Kidney capillary endothelial cell (primary cell): ENCODE measurements around the gene RADIL.

Experiments used
- DNase-seq: peaks from one replicate; pipeline ENCODE4 v3.0.0-alpha.2; 2018; ENCODE audit warnings: low spot score

Gene RADIL

GRCh38 chr7:4851459-4852422 lies 31.8 kb downstream of the RADIL start:
- peak; percentile 29 for DNase-seq

- DNase-seq = no peak
Measured at GRCh38 chr7:4850262-4850795, 33.2 kb downstream of the RADIL start.

DNA sequence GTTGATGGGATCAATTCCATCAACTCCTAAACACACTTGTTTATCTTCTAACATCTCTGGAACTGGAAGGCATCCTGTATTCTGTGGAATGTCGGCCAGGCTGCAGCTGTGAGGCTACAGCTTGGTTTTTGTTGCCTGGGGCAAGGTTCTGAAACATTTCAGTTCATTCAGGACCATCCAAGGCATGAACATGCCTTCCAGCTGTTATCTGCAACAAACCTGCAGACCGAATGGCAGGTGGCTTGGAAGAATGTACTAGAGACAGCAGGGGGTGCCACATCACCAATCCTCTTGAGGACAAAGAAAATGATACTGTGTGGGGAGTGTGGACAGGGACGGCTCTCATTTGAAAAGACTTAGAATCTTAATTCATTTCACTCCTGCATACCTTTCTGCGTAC lies 34.1 kb downstream of the RADIL start:
- DNase-seq = no peak

DNA sequence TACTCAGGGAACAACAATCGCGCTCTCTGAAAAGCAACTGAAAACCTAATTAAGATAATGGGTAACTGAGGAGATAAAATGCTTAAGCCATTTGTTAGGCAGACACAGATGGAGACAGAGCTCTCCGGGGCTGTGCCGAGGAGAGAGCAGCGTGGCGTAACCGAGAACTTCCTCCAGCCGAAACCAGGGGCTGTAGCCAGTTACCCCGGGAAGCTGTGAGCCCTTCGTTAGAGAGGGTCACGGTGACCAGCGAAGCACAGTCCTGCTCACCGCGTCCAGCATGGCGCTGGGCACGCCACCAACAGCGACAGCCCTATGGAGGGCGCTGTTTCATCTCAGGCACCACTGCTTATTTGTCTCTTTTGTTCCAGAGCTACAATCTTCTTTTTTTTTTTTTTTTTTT lies 37.8 kb downstream of the RADIL start:
- DNase-seq = no peak

- no peak for DNase-seq
Measured at GRCh38 chr7:4842319-4843064, 41.0 kb downstream of the RADIL start.

GRCh38 chr7:4841836-4842235 lies 41.7 kb downstream of the RADIL start:
- DNase-seq = no peak

DNA sequence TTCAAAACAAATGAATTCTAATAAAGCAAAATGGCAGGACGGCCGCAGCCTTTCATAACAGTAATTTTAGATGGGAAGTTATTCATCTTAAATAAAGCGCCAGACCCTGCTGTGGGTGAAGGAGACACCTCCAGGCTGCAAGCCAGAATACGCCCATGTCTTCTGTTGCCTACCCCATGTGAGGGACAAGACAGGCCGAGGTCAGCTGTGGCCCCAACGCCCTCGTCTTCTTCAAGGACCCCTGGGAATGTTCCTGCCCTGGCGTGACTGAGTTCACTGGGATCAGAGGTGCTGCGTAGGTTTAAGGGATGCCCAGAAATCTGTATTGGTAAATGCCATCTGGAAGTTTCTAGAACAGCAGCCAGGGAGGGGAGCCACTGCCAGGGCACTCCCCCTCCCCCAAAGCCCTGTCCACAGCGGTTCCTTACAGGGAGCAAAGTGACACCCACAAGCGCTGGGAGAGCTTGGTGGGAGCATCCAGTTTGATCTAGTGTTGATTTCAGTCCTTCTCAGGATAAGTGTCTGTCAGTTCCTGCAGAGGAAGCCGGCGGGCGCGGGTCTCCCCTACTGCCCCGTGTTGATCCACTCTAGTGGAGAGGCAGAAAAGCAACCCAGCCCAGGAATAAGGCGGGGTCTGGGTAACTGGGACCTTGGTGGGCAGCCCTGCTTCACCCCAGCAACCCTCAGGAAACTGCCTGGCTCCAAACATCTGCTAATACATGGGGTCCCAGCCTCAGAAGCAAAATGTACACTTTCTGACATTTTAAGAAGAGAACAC lies 42.3 kb downstream of the RADIL start:
- DNase-seq = no peak

DNA sequence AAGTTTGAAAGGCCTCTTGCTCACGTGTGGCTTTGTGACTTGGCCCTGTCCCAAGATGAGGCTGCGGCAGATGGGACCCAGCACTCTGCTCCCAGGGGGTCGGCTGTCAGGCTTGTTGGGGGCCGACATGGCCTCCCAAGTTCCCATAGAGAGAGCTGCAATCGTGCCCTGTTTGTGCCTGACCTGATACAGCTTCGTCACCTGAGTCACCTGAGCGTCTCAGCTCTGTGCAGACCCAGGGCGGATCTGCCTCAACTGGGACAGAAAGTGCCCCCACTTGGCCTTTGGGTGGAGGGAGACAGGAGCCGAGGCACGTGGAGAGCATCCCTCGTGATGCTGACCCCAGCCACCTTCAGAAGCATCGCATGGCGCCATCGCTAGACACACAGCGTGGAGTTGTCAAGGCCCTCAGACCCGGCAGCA lies 43.4 kb downstream of the RADIL start:
- DNase-seq = no peak

GRCh38 chr7:4838626-4839334 lies 44.7 kb downstream of the RADIL start:
- DNase-seq = no peak

- no peak for DNase-seq
Measured at GRCh38 chr7:4837803-4838625, 45.5 kb downstream of the RADIL start.

DNA sequence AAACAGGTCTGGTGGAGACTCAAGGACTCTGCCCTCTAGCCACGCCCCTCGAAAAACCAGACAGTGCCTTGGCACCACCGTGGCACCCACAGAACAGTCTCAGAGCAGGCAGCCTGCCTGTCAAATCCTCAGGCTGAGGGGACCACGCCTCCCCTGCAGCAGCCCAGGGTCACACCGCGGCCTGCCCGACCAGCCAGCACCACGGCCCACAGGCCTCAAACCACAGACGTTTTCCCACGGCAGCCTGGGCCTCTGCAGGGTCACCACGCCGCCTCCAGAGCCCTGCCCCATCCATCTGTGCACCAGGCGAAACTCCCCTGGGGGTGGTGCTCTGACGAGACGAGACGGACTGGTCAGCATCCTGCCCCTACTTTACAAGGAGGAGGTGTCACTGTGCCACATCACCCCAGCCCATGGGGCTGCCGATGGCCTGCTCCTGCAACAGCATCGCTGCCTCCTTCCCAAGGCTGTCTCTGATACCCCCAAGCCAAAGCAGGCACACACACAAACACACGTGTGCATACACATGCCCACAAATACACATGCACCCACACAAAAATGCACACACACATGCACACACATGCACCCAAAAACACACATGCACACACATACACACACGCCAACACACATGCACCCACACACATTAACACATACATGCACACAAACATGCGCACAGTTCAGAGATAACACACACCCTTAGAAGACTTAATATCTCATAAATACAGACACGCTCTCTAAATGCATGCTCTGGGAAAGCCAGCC lies 46.3 kb downstream of the RADIL start:
- DNase-seq = no peak

DNA sequence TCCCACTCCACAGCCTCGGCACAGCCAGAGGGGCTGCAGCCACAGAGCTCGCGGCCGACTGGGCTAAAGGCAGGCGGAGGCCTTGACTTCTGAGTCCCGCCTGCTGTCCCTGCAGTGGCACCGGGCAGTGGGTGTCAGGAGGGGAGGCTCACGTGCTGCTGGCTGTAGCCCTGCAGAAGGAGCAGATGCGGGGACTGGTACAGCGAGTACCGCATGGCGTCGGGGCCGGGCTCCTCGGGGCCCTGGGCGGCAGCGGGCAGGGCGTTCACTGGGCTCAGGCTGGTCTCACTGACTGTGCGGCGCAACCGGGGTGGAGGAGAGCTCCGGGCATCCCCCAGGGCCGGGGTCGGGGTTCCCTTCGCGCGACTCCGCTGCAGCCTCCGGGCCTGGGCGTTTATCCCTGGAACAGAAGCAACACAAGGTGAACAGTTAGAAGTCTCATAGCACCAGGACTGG lies 47.3 kb downstream of the RADIL start:
- no peak for DNase-seq

GRCh38 chr7:4835398-4836205 lies 47.9 kb downstream of the RADIL start:
- no peak for DNase-seq

DNA sequence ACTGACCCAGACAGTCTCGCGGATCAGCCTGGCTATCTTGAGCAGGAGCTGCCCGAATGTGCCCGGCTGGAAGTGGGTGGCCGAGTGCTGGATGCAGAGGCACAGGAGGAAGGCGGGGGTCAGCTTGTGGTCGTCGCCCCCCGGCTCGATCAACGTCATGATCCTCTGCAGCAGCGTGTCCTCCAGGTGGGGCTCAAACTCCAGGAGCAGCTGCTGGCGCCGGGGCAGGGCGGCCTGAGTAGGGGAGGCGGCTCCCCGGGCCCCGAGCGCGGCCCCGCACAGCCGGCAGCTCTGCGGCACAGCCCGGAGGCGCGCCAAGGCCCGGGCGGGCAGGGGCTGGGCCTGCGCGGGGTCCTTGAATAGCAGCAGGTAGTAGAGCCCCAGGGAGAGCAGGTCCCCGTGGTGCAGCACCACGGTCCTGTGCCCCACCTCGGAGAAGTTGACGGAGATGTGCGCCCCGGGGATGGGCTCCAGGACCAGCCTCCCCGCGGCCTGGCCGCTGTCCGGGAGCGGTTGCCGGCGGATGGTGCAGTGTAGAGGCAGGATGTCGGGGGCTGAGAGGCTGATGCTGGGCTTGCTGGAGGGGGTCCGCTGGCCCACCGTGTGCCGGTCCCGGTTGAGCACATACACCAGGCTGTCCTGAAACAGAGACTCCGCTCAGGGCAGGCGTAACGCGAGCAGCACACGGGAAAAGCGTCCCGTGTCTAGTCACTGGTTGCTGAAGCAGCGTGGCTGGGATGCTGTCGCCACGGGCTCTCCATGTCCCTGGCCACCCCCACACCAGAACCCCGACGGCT lies 48.7 kb downstream of the RADIL start:
- no peak for DNase-seq

GRCh38 chr7:4833691-4834600 lies 49.6 kb downstream of the RADIL start:
- DNase-seq = no peak

- no peak for DNase-seq
Measured at GRCh38 chr7:4833176-4833575, 50.3 kb downstream of the RADIL start.

DNA sequence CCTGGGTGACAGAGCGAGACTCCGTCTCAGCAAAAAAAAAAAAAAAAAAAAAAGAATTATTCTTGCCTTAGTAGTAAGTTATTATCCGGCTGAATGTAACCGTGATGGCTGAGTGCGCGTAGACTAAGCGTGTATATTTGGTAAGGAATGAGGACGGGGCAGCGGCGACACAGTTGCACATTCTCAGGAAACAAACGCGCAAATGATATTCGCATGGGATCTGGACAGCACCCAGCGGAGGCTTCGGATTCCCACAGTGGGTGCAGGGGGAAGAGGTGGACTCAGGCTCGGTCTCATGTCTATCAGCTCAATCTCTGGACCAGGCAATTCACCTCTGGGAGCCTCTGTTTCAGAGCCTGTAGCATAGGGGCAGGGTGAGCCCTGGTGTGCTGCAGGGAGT lies 50.8 kb downstream of the RADIL start:
- no peak for DNase-seq
